GM19452 (cell line): ENCODE data around the gene HUS1.
"Not testable (repeated sequence)": the region's sequence is repeated elsewhere in the genome, so short reads cannot be mapped to it uniquely, and the experiment has no call there.

Experiments
- ATAC-seq: cut with Tn5 transposase; IDR thresholded peaks from one replicate; pipeline ENCODE4 v1.9.1; 2021; ENCODE audit not compliant: unreplicated experiment

HUS1 gene

GRCh38 chr7:47980648-47981047, 1.2 kb upstream of the HUS1 start:
- not testable (repeated sequence) for ATAC-seq

- no peak for ATAC-seq
Measured at GRCh38 chr7:47979832-47980181, 392 bp upstream of the HUS1 start.

GRCh38 chr7:47978790-47979144, 648 bp downstream of the HUS1 start:
- no peak for ATAC-seq

GRCh38 chr7:47973739-47974138, 5.7 kb downstream of the HUS1 start:
- no peak for ATAC-seq

GRCh38 chr7:47970761-47971160, 8.7 kb downstream of the HUS1 start:
- ATAC-seq: no peak

GRCh38 chr7:47968847-47969774, 10.3 kb downstream of the HUS1 start:
- ATAC-seq: peak; percentile 75

- ATAC-seq: no peak
Measured at GRCh38 chr7:47967708-47968107, 11.7 kb downstream of the HUS1 start.

- no peak for ATAC-seq
Measured at GRCh38 chr7:47967123-47967522, 12.3 kb downstream of the HUS1 start.

GRCh38 chr7:47965456-47965855, 14.0 kb downstream of the HUS1 start:
- no peak for ATAC-seq

- ATAC-seq: no peak
Measured at GRCh38 chr7:47962262-47962661, 17.2 kb downstream of the HUS1 start.

- no peak for ATAC-seq
Measured at GRCh38 chr7:47957156-47957555, 22.3 kb downstream of the HUS1 start.

GRCh38 chr7:47956220-47956619, 23.2 kb downstream of the HUS1 start:
- no peak for ATAC-seq

- ATAC-seq: peak; percentile 40
Measured at GRCh38 chr7:47954231-47954911, 25.0 kb downstream of the HUS1 start.

GRCh38 chr7:47953822-47954221, 25.6 kb downstream of the HUS1 start:
- ATAC-seq: peak; percentile 45

- no peak for ATAC-seq
Measured at GRCh38 chr7:47952224-47952623, 27.2 kb downstream of the HUS1 start.

- ATAC-seq: no peak
Measured at GRCh38 chr7:47951374-47951773, 28.0 kb downstream of the HUS1 start.

GRCh38 chr7:47950714-47951113, 28.7 kb downstream of the HUS1 start:
- ATAC-seq: no peak

- no peak for ATAC-seq
Measured at GRCh38 chr7:47949703-47950102, 29.7 kb downstream of the HUS1 start.

- ATAC-seq: no peak
Measured at GRCh38 chr7:47948141-47948790, 31.1 kb downstream of the HUS1 start, which contains the start of gene PKD1L1. TSS of gene PKD1L1 (minus strand) at chr7:47948466. CDS start at chr7:47948440, 26 bp downstream.

- no peak for ATAC-seq
Measured at GRCh38 chr7:47947355-47947749, 32.1 kb downstream of the HUS1 start.

GRCh38 chr7:47946581-47947354, 32.6 kb downstream of the HUS1 start:
- ATAC-seq: no peak
